GM19397 (cell line): ENCODE results near the gene GPRC5C.
A peak's percentile ranks its signal among the peaks of the same experiment; 100 is the strongest.
"Not testable (repeated sequence)": the region's sequence is repeated elsewhere in the genome, so short reads cannot be mapped to it uniquely, and the experiment has no call there.

Experiments
- ATAC-seq: cut with Tn5 transposase; IDR thresholded peaks from one replicate; pipeline ENCODE4 v1.9.1; 2021; ENCODE audit warnings: mild to moderate bottlenecking, moderate library complexity; ENCODE audit not compliant: unreplicated experiment

The GPRC5C gene

GRCh38 chr17:74405311-74405710 is 26.6 kb upstream of the GPRC5C start:
- not testable (repeated sequence) for ATAC-seq

GRCh38 chr17:74407384-74407783 is 24.5 kb upstream of the GPRC5C start:
- ATAC-seq, result no peak

GRCh38 chr17:74408262-74408661 is 23.6 kb upstream of the GPRC5C start:
- ATAC-seq, result no peak

- no peak for ATAC-seq
Measured at GRCh38 chr17:74408815-74409214, 23.1 kb upstream of the GPRC5C start.

- no peak for ATAC-seq
Measured at GRCh38 chr17:74410001-74410443, 21.9 kb upstream of the GPRC5C start.

- no peak for ATAC-seq
Measured at GRCh38 chr17:74412581-74412980, 19.3 kb upstream of the GPRC5C start.

GRCh38 chr17:74413491-74413890 is 18.4 kb upstream of the GPRC5C start:
- no peak for ATAC-seq

GRCh38 chr17:74414510-74414909 is 17.4 kb upstream of the GPRC5C start:
- no peak for ATAC-seq

- ATAC-seq, result no peak
Measured at GRCh38 chr17:74415608-74416396, 16.1 kb upstream of the GPRC5C start.

- ATAC-seq, result peak; percentile 69
Measured at GRCh38 chr17:74417178-74418045, 14.5 kb upstream of the GPRC5C start.

- no peak for ATAC-seq
Measured at GRCh38 chr17:74419928-74420411, 11.9 kb upstream of the GPRC5C start.

- no peak for ATAC-seq
Measured at GRCh38 chr17:74424117-74424516, 7.8 kb upstream of the GPRC5C start.

GRCh38 chr17:74424657-74425056 is 7.2 kb upstream of the GPRC5C start:
- no peak for ATAC-seq

GRCh38 chr17:74426551-74427047 is 5.3 kb upstream of the GPRC5C start:
- no peak for ATAC-seq

- ATAC-seq, result no peak
Measured at GRCh38 chr17:74427048-74427762, 4.7 kb upstream of the GPRC5C start.

- no peak for ATAC-seq
Measured at GRCh38 chr17:74427763-74428153, 4.1 kb upstream of the GPRC5C start.

- ATAC-seq, result peak; percentile 11
Measured at GRCh38 chr17:74429604-74430384, 2.1 kb upstream of the GPRC5C start.

- peak; percentile 11 for ATAC-seq
Measured at GRCh38 chr17:74430385-74430705, 1.5 kb upstream of the GPRC5C start.

GRCh38 chr17:74430706-74431567 is 951 bp upstream of the GPRC5C start:
- ATAC-seq, result peak; percentile 40

- ATAC-seq, result no peak
Measured at GRCh38 chr17:74432424-74432690, 469 bp downstream of the GPRC5C start.
